DND-41 (cell line): Measurements from ENCODE around the gene ZNF600.
"Not testable (repeated sequence)": the region's sequence is repeated elsewhere in the genome, so short reads cannot be mapped to it uniquely, and the experiment has no call there.

Source experiments
- ATAC-seq: fragments of 200-7000 bp; cut with Tn5 transposase; 3 replicates; pipeline ENCODE4 v1.9.1; 2021; ENCODE audit warnings: low read depth; ENCODE audit not compliant: insufficient read depth
- DNase-seq: peaks from one replicate; pipeline ENCODE4 v3.0.0-alpha.2; 2020
- H2AFZ ChIP-seq: 2 replicates; pipeline ENCODE4 v1.6.0; 2012; ENCODE audit warnings: low read depth, low read length
- H3K27ac ChIP-seq: 2 replicates; pipeline ENCODE4 v1.5.1; 2012; ENCODE audit warnings: low read length, inconsistent platforms
- H3K27me3 ChIP-seq: fragments of 200-600 bp; sonication (generic); 2 replicates; pipeline ENCODE4 v1.6.0; 2012; ENCODE audit warnings: low read length, mild to moderate bottlenecking, inconsistent platforms; ENCODE audit not compliant: insufficient read depth, poor library complexity
- H3K36me3 ChIP-seq: 2 replicates; pipeline ENCODE4 v1.5.1; 2012; ENCODE audit warnings: low read length, inconsistent platforms; ENCODE audit not compliant: insufficient read depth
- H3K4me1 ChIP-seq: 2 replicates; pipeline ENCODE4 v1.5.1; 2012; ENCODE audit warnings: mild to moderate bottlenecking, low read length; ENCODE audit not compliant: insufficient read depth
- H3K4me2 ChIP-seq: 2 replicates; pipeline ENCODE4 v1.6.0; 2012; ENCODE audit warnings: mild to moderate bottlenecking, moderate library complexity, low read length, inconsistent platforms; ENCODE audit not compliant: insufficient read depth
- H3K4me3 ChIP-seq, 2 experiments: fragments of 200-600 bp in 1 of 2; shearing (Covaris generic) in 1 of 2; 2 replicates each; pipeline ENCODE4 v1.5.1; 2012 to 2016; ENCODE audit warnings: inconsistent platforms in 2 of 2, low read length in 2 of 2, mild to moderate bottlenecking in 2 of 2, low read depth in 1 of 2, moderate library complexity in 1 of 2
- H3K79me2 ChIP-seq: 2 replicates; pipeline ENCODE4 v1.6.0; 2012; ENCODE audit warnings: low read length, inconsistent platforms; ENCODE audit not compliant: insufficient read depth
- H3K9ac ChIP-seq: 2 replicates; pipeline ENCODE4 v1.6.0; 2012; ENCODE audit warnings: low read depth, mild to moderate bottlenecking, inconsistent platforms, low read length, moderate library complexity
- H3K9me3 ChIP-seq: 2 replicates; pipeline ENCODE4 v1.5.1; 2012; ENCODE audit warnings: low read length, moderate library complexity, mild to moderate bottlenecking, inconsistent platforms; ENCODE audit not compliant: insufficient read depth, severe bottlenecking
- H4K20me1 ChIP-seq: 2 replicates; pipeline ENCODE4 v1.6.0; 2012; ENCODE audit warnings: low read length; ENCODE audit not compliant: insufficient read depth
- EZH2 ChIP-seq: IDR thresholded peaks from 3 replicates; pipeline ENCODE4 v1.6.1; 2012; ENCODE audit warnings: borderline replicate concordance, low read depth, mild to moderate bottlenecking, moderate library complexity, low read length, inconsistent platforms; ENCODE audit not compliant: severe bottlenecking
- TF ChIP-seq, protein P1 (sequence below): IDR thresholded peaks from 2 replicates; pipeline ENCODE4 v1.5.1; 2012; ENCODE audit warnings: borderline replicate concordance, low read length, moderate library complexity, mild to moderate bottlenecking; ENCODE audit not compliant: poor library complexity, severe bottlenecking; ENCODE audit errors: extremely low read depth

Gene ZNF600

DNA sequence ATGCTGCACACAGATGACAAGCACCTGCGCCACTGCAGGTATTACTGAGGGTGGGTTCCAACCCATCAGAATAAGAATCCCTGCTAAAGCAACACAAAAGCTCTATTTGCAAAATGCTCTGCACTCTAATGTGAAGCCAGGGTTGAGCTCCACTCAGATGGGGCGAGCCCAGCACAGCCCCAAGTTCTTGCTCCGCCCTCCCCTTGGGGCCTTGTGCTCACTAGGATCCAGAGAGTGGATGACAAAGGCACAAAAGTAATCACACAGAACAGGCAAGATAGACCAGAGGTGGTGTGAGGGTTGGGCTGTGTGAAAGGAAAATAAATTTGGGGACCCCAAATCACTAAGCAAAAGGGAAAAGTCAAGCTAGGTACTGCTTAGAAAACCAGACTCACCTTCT, 43.5 kb downstream of the ZNF600 start:
- Histone ChIP-seq H3K9me3 (no peaks in the 10 kb centered on the region), H2AFZ (no peak overlapping the region), H3K79me2 (no peaks in the 10 kb centered on the region), H3K27ac (no peak overlapping the region), H3K36me3 (no peaks in the 10 kb centered on the region), H3K9ac (no peak overlapping the region), H3K4me2 (peak overlapping the region; percentile 37; the same call in 1 of the 2 replicates), H3K4me1 (peaks cover 23% of the 10 kb centered on the region), H3K4me3 (no peak overlapping the region), H3K27me3 (no peaks in the 10 kb centered on the region), H4K20me1 (no peaks in the 10 kb centered on the region)
- TF ChIP-seq EZH2 = no peak
- TF ChIP-seq, protein P1, sequence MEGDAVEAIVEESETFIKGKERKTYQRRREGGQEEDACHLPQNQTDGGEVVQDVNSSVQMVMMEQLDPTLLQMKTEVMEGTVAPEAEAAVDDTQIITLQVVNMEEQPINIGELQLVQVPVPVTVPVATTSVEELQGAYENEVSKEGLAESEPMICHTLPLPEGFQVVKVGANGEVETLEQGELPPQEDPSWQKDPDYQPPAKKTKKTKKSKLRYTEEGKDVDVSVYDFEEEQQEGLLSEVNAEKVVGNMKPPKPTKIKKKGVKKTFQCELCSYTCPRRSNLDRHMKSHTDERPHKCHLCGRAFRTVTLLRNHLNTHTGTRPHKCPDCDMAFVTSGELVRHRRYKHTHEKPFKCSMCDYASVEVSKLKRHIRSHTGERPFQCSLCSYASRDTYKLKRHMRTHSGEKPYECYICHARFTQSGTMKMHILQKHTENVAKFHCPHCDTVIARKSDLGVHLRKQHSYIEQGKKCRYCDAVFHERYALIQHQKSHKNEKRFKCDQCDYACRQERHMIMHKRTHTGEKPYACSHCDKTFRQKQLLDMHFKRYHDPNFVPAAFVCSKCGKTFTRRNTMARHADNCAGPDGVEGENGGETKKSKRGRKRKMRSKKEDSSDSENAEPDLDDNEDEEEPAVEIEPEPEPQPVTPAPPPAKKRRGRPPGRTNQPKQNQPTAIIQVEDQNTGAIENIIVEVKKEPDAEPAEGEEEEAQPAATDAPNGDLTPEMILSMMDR = no peak
- DNase-seq (no peak), ATAC-seq (peak; percentile 44)

DNA sequence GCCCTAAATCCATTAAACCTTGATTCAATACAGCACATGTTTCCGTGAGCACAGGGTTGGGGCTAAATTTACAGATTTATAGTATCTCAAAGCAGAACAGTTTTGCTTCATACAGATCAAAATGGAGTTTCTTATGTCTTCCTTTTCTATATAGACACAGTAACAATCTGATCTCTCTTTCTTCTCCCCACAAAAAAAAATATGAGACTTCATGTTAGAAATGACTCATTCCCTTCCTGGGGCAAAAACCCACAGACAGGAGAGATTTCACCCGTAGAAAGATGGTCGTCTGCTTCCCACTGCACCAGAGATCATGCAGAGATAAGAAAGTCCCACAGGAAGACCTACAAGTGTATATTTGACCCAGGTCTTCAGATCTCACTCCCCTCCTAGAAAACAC, 44.1 kb downstream of the ZNF600 start:
- ATAC-seq (peak; percentile 83), DNase-seq (peak; percentile 50)
- H3K9ac ChIP-seq = 0 out of 2 replicates have a peak overlapping the region, but pooled peaks have one; percentile 1
- no peak overlapping the region for H2AFZ ChIP-seq
- no peaks in the 10 kb centered on the region for H3K79me2 ChIP-seq
- TF ChIP-seq EZH2 = no peak
- TF ChIP-seq, protein P1 = no peak
- H3K4me3 ChIP-seq = no peak overlapping the region
- H4K20me1 ChIP-seq = no peaks in the 10 kb centered on the region
- no peaks in the 10 kb centered on the region for H3K27me3 ChIP-seq
- H3K4me1 ChIP-seq = peaks cover 23% of the 10 kb centered on the region
- H3K9me3 ChIP-seq = no peaks in the 10 kb centered on the region
- H3K36me3 ChIP-seq = no peaks in the 10 kb centered on the region
- H3K27ac ChIP-seq = peak overlapping the region; percentile 44; the same call in 1 of the 2 replicates
- H3K4me2 ChIP-seq = peak overlapping the region; percentile 37

DNA sequence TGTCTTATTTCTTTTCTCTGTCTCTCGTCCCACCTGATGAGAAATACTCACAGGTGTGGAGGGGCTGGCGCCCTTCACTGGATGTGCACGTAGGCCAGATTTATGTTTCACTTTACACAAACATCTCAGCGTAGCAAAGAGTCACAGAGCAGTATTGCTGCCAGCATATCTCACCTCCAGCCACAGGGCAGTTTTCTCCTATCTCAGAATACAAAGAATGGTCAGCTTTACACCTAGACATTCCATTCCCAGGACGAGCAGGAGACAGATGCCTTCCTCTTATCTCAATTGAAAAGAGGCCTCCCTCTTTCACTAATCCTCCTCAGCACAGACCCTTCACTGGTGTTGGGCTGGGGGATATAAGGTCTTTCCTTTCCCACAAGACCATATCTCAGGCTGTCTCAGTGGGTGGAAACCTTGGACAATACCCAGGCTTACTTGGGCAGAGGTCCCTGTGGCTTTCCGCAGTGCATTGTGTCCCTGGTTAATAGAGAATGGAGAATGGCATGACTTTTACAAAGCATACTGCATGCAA, 44.6 kb downstream of the ZNF600 start:
- Histone ChIP-seq H3K9ac (0 out of 2 replicates have a peak overlapping the region, but pooled peaks have one; percentile 1), H3K79me2 (no peaks in the 10 kb centered on the region), H3K4me2 (peak overlapping the region; percentile 37), H3K36me3 (no peaks in the 10 kb centered on the region), H2AFZ (no peak overlapping the region), H3K9me3 (no peaks in the 10 kb centered on the region), H3K27me3 (no peaks in the 10 kb centered on the region), H3K4me3 (no peak overlapping the region), H4K20me1 (no peaks in the 10 kb centered on the region), H3K27ac (peak overlapping the region; percentile 44; the same call in 1 of the 2 replicates), H3K4me1 (peaks cover 23% of the 10 kb centered on the region)
- DNase-seq (no peak), ATAC-seq (no peak)
- TF ChIP-seq EZH2 = no peak
- TF ChIP-seq, protein P1 = no peak

DNA sequence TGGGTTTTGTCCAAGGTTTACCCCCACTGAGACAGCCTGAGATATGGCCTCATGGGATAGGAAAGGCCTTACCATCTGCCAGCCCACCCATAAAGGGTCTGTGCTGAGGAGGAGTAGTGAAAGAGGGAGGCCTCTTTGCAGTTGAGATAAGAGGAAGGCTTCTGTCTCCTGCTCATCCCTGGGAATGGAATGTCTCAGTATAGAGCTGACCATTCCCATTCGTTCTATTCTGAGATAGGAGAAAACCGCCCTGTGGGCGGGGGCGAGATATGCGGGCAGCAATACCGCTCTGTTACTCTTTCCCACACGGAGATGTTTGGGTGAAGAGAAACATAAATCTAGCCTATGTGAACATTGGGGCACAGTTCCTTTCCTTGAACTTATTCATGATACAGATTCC, 45.2 kb downstream of the ZNF600 start:
- H3K9me3 ChIP-seq, H4K20me1 ChIP-seq, H3K4me2 ChIP-seq: not testable (repeated sequence)

More for the DNA sequence above, 45.2 kb downstream of the ZNF600 start:
- H3K27me3 ChIP-seq, H2AFZ ChIP-seq, H3K4me3 ChIP-seq, DNase-seq, H3K79me2 ChIP-seq, ATAC-seq, H3K27ac ChIP-seq, H3K36me3 ChIP-seq, H3K9ac ChIP-seq: not testable (repeated sequence)
- H3K4me1 ChIP-seq = peaks cover 23% of the 10 kb centered on the region
